ENCODE results near the gene G6PC2.

Gene G6PC2

GRCh38 chr2:168955321-168955720, 54.2 kb downstream of the G6PC2 start:
- TF ChIP-seq CTCF (IDR thresholded peaks at IDR 0.05; ENCODE audit: low read length, missing control alignments): no peak
- no peak for DNase-seq (ENCODE audit: low read depth)
- H3K4me3 ChIP-seq (replicated peaks; ENCODE audit: low read depth, low read length): no peak overlapping the region

GRCh38 chr2:168956392-168956791, 55.3 kb downstream of the G6PC2 start:
- no peak overlapping the region for H3K4me3 ChIP-seq (replicated peaks; ENCODE audit: low read depth, low read length)
- no peak for TF ChIP-seq CTCF (IDR thresholded peaks at IDR 0.05; ENCODE audit: low read length, missing control alignments)
- no peak for DNase-seq (ENCODE audit: low read depth)
